Glutamatergic neuron (in vitro differentiated cells): ENCODE results near the gene ZNF444. TPM values are rescaled to one million over a fixed set of nuclear protein-coding genes. Genes with fewer than 3 reads are reported as not detected.
"Not testable (repeated sequence)": the region's sequence is repeated elsewhere in the genome, so short reads cannot be mapped to it uniquely, and the experiment has no call there.

ENCODE experiments used
- DNase-seq: peaks from one replicate; pipeline ENCODE4 v3.0.0; 2022
- H3K27ac Mint-ChIP-seq: one replicate; pipeline ENCODE4 v1.8.0; 2020; ENCODE audit warnings: mild to moderate bottlenecking, mixed read lengths, inconsistent platforms; ENCODE audit not compliant: unreplicated experiment
- H3K27me3 Mint-ChIP-seq: one replicate; pipeline ENCODE4 v1.8.0; 2020; ENCODE audit warnings: mild to moderate bottlenecking, moderate library complexity, mixed read lengths, inconsistent platforms; ENCODE audit not compliant: unreplicated experiment
- H3K36me3 Mint-ChIP-seq: one replicate; pipeline ENCODE4 v1.8.0; 2020; ENCODE audit warnings: mild to moderate bottlenecking, mixed read lengths, inconsistent platforms; ENCODE audit not compliant: unreplicated experiment
- H3K4me1 Mint-ChIP-seq: one replicate; pipeline ENCODE4 v1.8.0; 2020; ENCODE audit warnings: mild to moderate bottlenecking, low read depth, mixed read lengths, inconsistent platforms; ENCODE audit not compliant: unreplicated experiment
- H3K4me3 Mint-ChIP-seq: one replicate; pipeline ENCODE4 v1.8.0; 2020; ENCODE audit warnings: mild to moderate bottlenecking, mixed read lengths, inconsistent platforms; ENCODE audit not compliant: unreplicated experiment
- H3K9me3 Mint-ChIP-seq: one replicate; pipeline ENCODE4 v1.8.0; 2020; ENCODE audit warnings: mild to moderate bottlenecking, moderate library complexity, mixed read lengths, inconsistent platforms; ENCODE audit not compliant: unreplicated experiment
- total RNA-seq: library from RNA; stranded (reverse); fragmentation: NEBNext Ultra II Directional; extraction: Animal tissue kit (Norgen Biotek cat#: 25700); gene quantifications from one replicate; pipeline ENCODE4 v1.2.1, GENCODE V29; 2021; ENCODE audit not compliant: unreplicated experiment
- TF ChIP-seq, protein P1 (sequence below): fragments of 200-600 bp; sonication (generic); IDR thresholded peaks from one replicate; pipeline ENCODE4 v1.5.0; 2021; ENCODE audit not compliant: partially characterized antibody, unreplicated experiment

ZNF444 gene
- total RNA-seq, 1 donor from 2014 or later: 56.9 TPM

GRCh38 chr19:56193981-56194640, 53.0 kb downstream of the ZNF444 start:
- no peaks in the 10 kb centered on the region for H3K36me3 Mint-ChIP-seq
- DNase-seq: no peak
- peaks cover 2% of the 10 kb centered on the region for H3K27me3 Mint-ChIP-seq
- TF ChIP-seq, protein P1, sequence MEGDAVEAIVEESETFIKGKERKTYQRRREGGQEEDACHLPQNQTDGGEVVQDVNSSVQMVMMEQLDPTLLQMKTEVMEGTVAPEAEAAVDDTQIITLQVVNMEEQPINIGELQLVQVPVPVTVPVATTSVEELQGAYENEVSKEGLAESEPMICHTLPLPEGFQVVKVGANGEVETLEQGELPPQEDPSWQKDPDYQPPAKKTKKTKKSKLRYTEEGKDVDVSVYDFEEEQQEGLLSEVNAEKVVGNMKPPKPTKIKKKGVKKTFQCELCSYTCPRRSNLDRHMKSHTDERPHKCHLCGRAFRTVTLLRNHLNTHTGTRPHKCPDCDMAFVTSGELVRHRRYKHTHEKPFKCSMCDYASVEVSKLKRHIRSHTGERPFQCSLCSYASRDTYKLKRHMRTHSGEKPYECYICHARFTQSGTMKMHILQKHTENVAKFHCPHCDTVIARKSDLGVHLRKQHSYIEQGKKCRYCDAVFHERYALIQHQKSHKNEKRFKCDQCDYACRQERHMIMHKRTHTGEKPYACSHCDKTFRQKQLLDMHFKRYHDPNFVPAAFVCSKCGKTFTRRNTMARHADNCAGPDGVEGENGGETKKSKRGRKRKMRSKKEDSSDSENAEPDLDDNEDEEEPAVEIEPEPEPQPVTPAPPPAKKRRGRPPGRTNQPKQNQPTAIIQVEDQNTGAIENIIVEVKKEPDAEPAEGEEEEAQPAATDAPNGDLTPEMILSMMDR: no peak
- no peak overlapping the region for H3K27ac Mint-ChIP-seq
- H3K9me3 Mint-ChIP-seq: peaks cover 4% of the 10 kb centered on the region
- H3K4me1 Mint-ChIP-seq: no peaks in the 10 kb centered on the region
- no peak overlapping the region for H3K4me3 Mint-ChIP-seq

- not testable (repeated sequence) for H3K27me3 Mint-ChIP-seq, H3K9me3 Mint-ChIP-seq, DNase-seq, H3K4me1 Mint-ChIP-seq, H3K4me3 Mint-ChIP-seq, H3K27ac Mint-ChIP-seq, H3K36me3 Mint-ChIP-seq
These were observed 56.6 kb downstream of the ZNF444 start, which contains the start of gene ZSCAN5B for GRCh38 chr19:56197646-56198045. ZSCAN5B (minus strand) TSS chr19:56197783; CDS start chr19:56193052, 4,731 bp downstream.

DNA sequence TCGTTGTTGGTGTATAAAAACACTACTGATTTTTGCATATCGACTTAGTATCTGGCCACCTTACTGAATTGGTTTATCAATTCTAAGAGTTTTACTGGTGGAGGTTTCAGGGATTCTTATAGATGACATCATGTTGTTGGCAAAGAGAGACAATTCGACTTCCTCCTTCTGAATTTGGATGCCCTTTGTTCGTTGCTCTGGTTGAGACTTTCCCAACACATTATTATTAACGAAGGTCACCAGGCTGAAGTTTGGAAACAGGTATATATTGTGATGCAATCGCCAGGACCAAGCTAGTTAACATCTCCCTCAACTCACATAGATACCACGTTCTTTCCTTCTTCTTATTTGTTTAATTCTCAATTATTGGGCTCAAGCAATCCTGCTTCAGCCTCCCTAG, 58.6 kb downstream of the ZNF444 start:
- Mint-ChIP-seq H3K4me1 (peaks cover 6% of the 10 kb centered on the region), H3K9me3 (peaks cover 2% of the 10 kb centered on the region), H3K27me3 (no peaks in the 10 kb centered on the region), H3K27ac (no peak overlapping the region), H3K4me3 (no peak overlapping the region), H3K36me3 (no peaks in the 10 kb centered on the region)
- TF ChIP-seq, protein P1: no peak
- no peak for DNase-seq

DNA sequence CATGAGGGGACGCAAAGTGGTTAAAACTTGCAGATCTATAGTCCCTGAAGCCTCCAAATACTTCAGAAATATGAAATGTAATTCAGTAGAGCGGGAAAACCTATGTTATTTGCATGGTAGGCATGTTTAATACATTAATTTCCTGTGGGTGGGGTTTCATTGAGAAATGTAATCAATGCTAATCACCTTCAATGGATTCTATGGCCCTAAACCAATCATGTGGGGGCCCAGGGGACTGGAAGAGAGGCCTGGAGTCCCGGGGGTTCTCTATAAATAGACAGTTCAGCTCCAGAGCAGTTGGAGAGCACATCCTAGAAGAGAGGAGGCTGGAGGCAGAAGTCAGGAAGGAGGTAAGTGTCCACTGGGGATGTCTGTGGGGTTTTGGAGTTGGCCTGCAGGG, 60.9 kb downstream of the ZNF444 start, which contains the start of gene ZSCAN5C:
Gene ZSCAN5C (plus strand): TSS at position 301 of the 400 bp plus-strand sequence. CDS start 3,641 bp downstream, outside the sequence.
- peak; percentile 32 for DNase-seq
- no peak within 1 kb of the TSS for H3K27ac Mint-ChIP-seq
- TF ChIP-seq, protein P1: no peak
- peaks cover 6% of the 10 kb centered on the region for H3K4me1 Mint-ChIP-seq
- H3K36me3 Mint-ChIP-seq: no peaks in the 10 kb centered on the region
- peak within 1 kb of the TSS; percentile 51 for H3K4me3 Mint-ChIP-seq
- peaks cover 1% of the 10 kb centered on the region for H3K9me3 Mint-ChIP-seq
- H3K27me3 Mint-ChIP-seq: no peaks in the 10 kb centered on the region

DNA sequence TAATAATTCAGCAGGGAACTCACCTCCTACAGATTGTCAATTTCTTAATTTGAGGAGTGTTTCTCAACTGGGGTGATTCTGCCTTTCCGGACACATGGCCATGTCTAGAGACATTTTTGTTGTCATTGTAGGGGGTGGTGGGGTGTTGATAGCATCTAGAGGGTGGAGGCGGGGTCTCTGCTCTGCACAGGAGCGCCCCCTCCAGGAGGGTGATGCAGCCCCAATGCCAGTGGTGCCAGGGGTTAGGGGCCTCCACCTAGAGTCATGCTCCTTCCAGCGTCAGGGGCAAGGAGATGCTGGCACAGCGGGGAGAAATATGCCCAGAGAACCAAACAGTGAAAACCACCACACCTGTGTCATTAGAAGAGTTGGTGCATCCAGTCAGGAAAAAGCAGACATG, 66.5 kb downstream of the ZNF444 start:
- H3K27ac Mint-ChIP-seq, H3K36me3 Mint-ChIP-seq, DNase-seq, H3K9me3 Mint-ChIP-seq, H3K27me3 Mint-ChIP-seq, H3K4me1 Mint-ChIP-seq, H3K4me3 Mint-ChIP-seq: not testable (repeated sequence)

DNA sequence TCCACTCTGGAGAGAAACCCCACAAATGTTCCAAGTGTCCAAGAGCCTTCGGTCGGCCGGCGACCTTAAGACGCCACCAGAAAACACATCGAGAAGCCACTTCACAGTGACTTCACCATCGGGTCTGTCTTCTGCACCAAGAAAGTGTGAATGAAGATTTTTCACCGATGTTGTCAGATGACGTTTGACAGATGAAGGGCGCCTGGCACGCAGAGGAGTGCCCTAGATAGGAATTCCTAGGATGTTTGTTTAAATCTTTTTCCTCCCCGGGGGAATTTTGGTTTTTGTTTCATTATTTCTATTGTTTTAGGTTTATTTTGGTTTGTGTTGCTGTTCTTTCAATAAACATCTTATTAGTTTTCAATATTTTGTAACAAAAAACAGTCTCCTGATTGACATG, 68.0 kb downstream of the ZNF444 start:
- DNase-seq: no peak
- Mint-ChIP-seq H3K27ac (no peak overlapping the region), H3K36me3 (no peaks in the 10 kb centered on the region), H3K4me1 (no peaks in the 10 kb centered on the region), H3K27me3 (peaks cover 2% of the 10 kb centered on the region), H3K4me3 (no peak overlapping the region), H3K9me3 (peaks cover 6% of the 10 kb centered on the region)
- TF ChIP-seq, protein P1: no peak

DNA sequence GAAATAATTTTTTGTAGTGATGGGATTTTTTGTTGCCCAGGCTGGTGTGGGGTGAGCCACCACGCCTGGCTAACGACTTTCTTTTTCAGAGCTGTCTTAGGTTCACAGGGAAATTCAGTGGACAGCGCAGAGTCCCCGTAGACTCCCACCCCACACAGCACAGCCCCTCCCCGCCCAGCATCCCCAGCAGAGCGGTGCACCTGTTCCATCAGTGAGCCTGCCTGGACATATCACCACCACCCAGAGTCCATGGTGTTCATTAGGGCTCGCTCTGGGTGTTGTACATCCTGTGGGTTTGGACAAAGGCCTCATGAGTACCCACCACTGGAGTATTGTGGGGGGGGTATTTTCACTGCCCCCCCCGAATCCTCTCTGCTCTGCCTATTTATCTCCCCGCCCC, 68.9 kb downstream of the ZNF444 start:
- H3K36me3 Mint-ChIP-seq, H3K4me1 Mint-ChIP-seq, H3K27ac Mint-ChIP-seq, H3K4me3 Mint-ChIP-seq, H3K27me3 Mint-ChIP-seq, H3K9me3 Mint-ChIP-seq, DNase-seq: not testable (repeated sequence)
